NB4 (cell line): ENCODE measurements around the gene GSTA3.
"Not testable (repeated sequence)": the region's sequence is repeated elsewhere in the genome, so short reads cannot be mapped to it uniquely, and the experiment has no call there.

Experiments used
- DNase-seq: peaks from one replicate; pipeline ENCODE4 v3.0.0; 2010; ENCODE audit warnings: low read depth
- H3K4me3 ChIP-seq: one replicate; pipeline ENCODE4 v1.5.1; 2011; ENCODE audit warnings: mild to moderate bottlenecking, low read depth, low read length, moderate library complexity
- CTCF ChIP-seq: IDR thresholded peaks from one replicate; pipeline ENCODE4 v1.5.1; 2012; ENCODE audit warnings: low read depth, low read length
- MYC ChIP-seq: IDR thresholded peaks from 2 replicates; pipeline ENCODE4 v1.6.1; 2011; ENCODE audit warnings: low read depth, low read length
- POLR2A ChIP-seq: IDR thresholded peaks from 2 replicates; pipeline ENCODE4 v1.6.1; 2011; ENCODE audit warnings: mild to moderate bottlenecking; ENCODE audit not compliant: insufficient read length; ENCODE audit errors: extremely low read depth
- TF ChIP-seq, protein P1 (sequence below): IDR thresholded peaks from 2 replicates; pipeline ENCODE4 v1.6.1; 2011; ENCODE audit warnings: low read depth, low read length

Gene GSTA3

DNA sequence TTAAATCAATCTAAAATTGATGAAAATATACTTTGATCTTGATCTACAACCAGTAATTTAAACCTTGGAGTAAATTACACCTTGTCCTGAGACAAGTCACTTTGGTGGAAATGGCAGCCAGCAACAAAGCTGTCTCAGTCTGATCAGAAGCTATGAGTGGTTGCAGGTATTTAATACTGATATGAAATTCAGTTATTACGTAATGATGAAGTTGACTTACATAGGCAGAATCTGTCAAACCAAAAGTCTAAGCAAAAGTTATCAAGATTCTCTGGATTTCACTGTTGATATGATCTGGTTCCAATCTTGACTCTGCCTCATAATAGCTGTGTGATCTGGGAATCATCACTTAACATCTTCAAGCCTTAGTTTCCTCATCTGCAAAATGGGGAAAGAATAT, 41.3 kb downstream of the GSTA3 start:
- TF ChIP-seq CTCF (no peak), POLR2A (no peak), MYC (no peak)
- TF ChIP-seq, protein P1, sequence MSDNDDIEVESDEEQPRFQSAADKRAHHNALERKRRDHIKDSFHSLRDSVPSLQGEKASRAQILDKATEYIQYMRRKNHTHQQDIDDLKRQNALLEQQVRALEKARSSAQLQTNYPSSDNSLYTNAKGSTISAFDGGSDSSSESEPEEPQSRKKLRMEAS, result no peak
- no peak overlapping the region for H3K4me3 ChIP-seq
- DNase-seq, result no peak

- DNase-seq, H3K4me3 ChIP-seq: not testable (repeated sequence)
These were observed 48.3 kb downstream of the GSTA3 start for GRCh38 chr6:52861151-52861550.

GRCh38 chr6:52858416-52858815, 51.1 kb downstream of the GSTA3 start:
- no peak overlapping the region for H3K4me3 ChIP-seq
- TF ChIP-seq MYC, result no peak
- no peak for TF ChIP-seq POLR2A
- TF ChIP-seq CTCF, result no peak
- TF ChIP-seq, protein P1, result no peak
- no peak for DNase-seq

DNA sequence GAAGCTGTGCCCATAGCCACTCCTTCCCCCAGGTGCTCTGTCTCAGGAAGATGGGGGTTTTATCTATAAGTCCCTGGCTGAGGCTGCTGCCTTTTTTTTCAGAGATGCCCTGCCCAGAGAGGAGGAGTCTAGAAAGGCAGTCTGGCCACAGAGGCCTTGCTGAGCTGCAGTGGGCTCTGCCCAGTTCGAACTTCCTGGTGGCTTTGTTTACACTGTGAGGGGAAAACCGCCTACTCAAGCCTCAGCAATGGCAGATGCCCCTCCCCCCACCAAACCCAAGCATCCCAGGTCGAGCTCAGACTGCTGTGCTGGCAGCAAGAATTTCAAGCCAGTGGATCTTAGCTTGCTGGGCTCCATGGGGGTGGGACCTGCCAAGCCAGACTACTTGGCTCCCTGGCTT, 53.4 kb downstream of the GSTA3 start:
- not testable (repeated sequence) for H3K4me3 ChIP-seq, DNase-seq

DNA sequence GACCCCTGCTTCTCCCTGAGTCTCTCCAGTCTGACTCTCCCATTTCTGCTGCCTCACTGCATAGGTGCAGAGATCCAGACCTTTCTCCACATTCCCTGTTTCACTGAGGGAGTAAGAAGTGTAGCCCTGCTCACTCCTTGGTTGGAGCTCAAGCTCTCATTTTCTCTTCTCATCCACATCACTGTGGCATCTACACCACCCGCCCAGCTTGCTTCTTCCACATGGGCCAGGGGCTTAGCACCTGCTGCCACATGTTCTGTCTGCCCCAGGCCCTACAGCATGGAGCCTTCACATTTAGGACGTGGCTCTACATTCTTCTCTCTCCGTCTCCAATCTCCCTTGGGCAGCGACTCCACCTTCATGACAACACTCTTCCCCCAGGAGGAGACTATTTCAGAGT, 60.4 kb downstream of the GSTA3 start:
- H3K4me3 ChIP-seq, result no peak overlapping the region
- no peak for DNase-seq
- TF ChIP-seq POLR2A (no peak), CTCF (no peak)
- TF ChIP-seq, protein P1, result no peak
